CD1c-positive myeloid dendritic cell (primary cell): ENCODE measurements around the gene SCAMP2.
"Not testable (repeated sequence)": the region's sequence is repeated elsewhere in the genome, so short reads cannot be mapped to it uniquely, and the experiment has no call there.

Experiments
- DNase-seq: peaks from one replicate; pipeline ENCODE4 v3.0.0-alpha.2; 2016; ENCODE audit errors: extremely low spot score

SCAMP2 gene

GRCh38 chr15:74873036-74873755, at the start of gene SCAMP2:
Gene SCAMP2 (minus strand): TSS chr15:74873365. CDS start chr15:74873255, 110 bp downstream.
- peak; percentile 95 for DNase-seq

GRCh38 chr15:74920456-74920855, 47.3 kb upstream of the SCAMP2 start:
- peak; percentile 13 for DNase-seq

GRCh38 chr15:74917676-74918075, 44.5 kb upstream of the SCAMP2 start:
- DNase-seq: no peak

GRCh38 chr15:74913799-74914198, 40.6 kb upstream of the SCAMP2 start:
- DNase-seq: not testable (repeated sequence)

GRCh38 chr15:74913041-74913440, 39.9 kb upstream of the SCAMP2 start:
- DNase-seq: no peak

- DNase-seq: no peak
Measured at GRCh38 chr15:74908635-74909034, 35.5 kb upstream of the SCAMP2 start.

GRCh38 chr15:74907163-74907870, 34.2 kb upstream of the SCAMP2 start:
- no peak for DNase-seq

GRCh38 chr15:74906450-74907162, 33.4 kb upstream of the SCAMP2 start, which contains the start of gene FAM219B:
Gene FAM219B (minus strand): TSS chr15:74906851. CDS start chr15:74906800, 51 bp downstream.
- peak; percentile 96 for DNase-seq

- peak; percentile 33 for DNase-seq
Measured at GRCh38 chr15:74906067-74906449, 32.9 kb upstream of the SCAMP2 start.

- no peak for DNase-seq
Measured at GRCh38 chr15:74904190-74904805, 31.1 kb upstream of the SCAMP2 start.

- no peak for DNase-seq
Measured at GRCh38 chr15:74903676-74904075, 30.5 kb upstream of the SCAMP2 start.

- peak; percentile 19 for DNase-seq
Measured at GRCh38 chr15:74902295-74903075, 29.3 kb upstream of the SCAMP2 start.

GRCh38 chr15:74901612-74902063, 28.5 kb upstream of the SCAMP2 start:
- peak; percentile 85 for DNase-seq

GRCh38 chr15:74897300-74897701, 24.1 kb upstream of the SCAMP2 start:
- no peak for DNase-seq

GRCh38 chr15:74896316-74896715, 23.2 kb upstream of the SCAMP2 start:
- DNase-seq: no peak

- DNase-seq: no peak
Measured at GRCh38 chr15:74895830-74896229, 22.7 kb upstream of the SCAMP2 start.

GRCh38 chr15:74894383-74894782, 21.2 kb upstream of the SCAMP2 start:
- not testable (repeated sequence) for DNase-seq

GRCh38 chr15:74893627-74894026, 20.5 kb upstream of the SCAMP2 start:
- no peak for DNase-seq

GRCh38 chr15:74892931-74893330, 19.8 kb upstream of the SCAMP2 start:
- no peak for DNase-seq

GRCh38 chr15:74892313-74892712, 19.1 kb upstream of the SCAMP2 start:
- no peak for DNase-seq

- no peak for DNase-seq
Measured at GRCh38 chr15:74891469-74891868, 18.3 kb upstream of the SCAMP2 start.
